Liver (tissue), 9 donors: ENCODE results near the gene AEN. TPM values are rescaled to one million over a fixed set of nuclear protein-coding genes. Genes with fewer than 3 reads are reported as not detected.

Source experiments
- DNase-seq: peaks from one replicate; pipeline ENCODE4 v3.0.0-alpha.2; 2017; ENCODE audit warnings: low spot score
- H3K27ac ChIP-seq, 2 donors: one replicate each; pipeline ENCODE4 v1.7.0; 2013; ENCODE audit warnings: inconsistent platforms in 2 of 2, low read length in 2 of 2, control low read depth in 1 of 2, low read depth in 1 of 2, mild to moderate bottlenecking in 1 of 2
- H3K27me3 ChIP-seq, 4 donors: one replicate each; pipeline versions ENCODE4 v1.6.1 to v1.7.0; 2013; ENCODE audit warnings: low read length in 3 of 4, inconsistent platforms in 1 of 4, mild to moderate bottlenecking in 1 of 4, moderate library complexity in 1 of 4; ENCODE audit not compliant: control insufficient read depth in 4 of 4, insufficient read depth in 4 of 4
- H3K36me3 ChIP-seq, 4 donors: one replicate each; pipeline versions ENCODE4 v1.6.1 to v1.7.0; 2013; ENCODE audit warnings: low read length in 3 of 4, mild to moderate bottlenecking in 3 of 4, low read depth in 1 of 4, moderate library complexity in 1 of 4; ENCODE audit not compliant: control insufficient read depth in 4 of 4, insufficient read depth in 3 of 4
- H3K4me1 ChIP-seq, 4 donors: one replicate each; pipeline versions ENCODE4 v1.6.1 to v1.7.0; 2013; ENCODE audit warnings: low read length in 3 of 4, mild to moderate bottlenecking in 3 of 4, moderate library complexity in 1 of 4; ENCODE audit not compliant: control insufficient read depth in 4 of 4, insufficient read depth in 4 of 4
- H3K4me3 ChIP-seq, 3 donors: one replicate each; pipeline versions ENCODE4 v1.6.1 to v1.7.0; 2013; ENCODE audit warnings: low read length in 3 of 3, control low read depth in 1 of 3, low read depth in 1 of 3, mild to moderate bottlenecking in 1 of 3
- H3K9ac ChIP-seq, 2 donors: one replicate each; pipeline ENCODE4 v1.7.0; 2013; ENCODE audit warnings: low read length in 2 of 2, mild to moderate bottlenecking in 2 of 2, moderate library complexity in 2 of 2, control low read depth in 1 of 2, low read depth in 1 of 2
- H3K9me3 ChIP-seq, 4 donors: one replicate each; pipeline versions ENCODE4 v1.6.1 to v1.7.0; 2013; ENCODE audit warnings: low read length in 3 of 4; ENCODE audit not compliant: control insufficient read depth in 4 of 4
- ATF3 ChIP-seq: IDR thresholded peaks from 2 replicates; pipeline ENCODE4 v1.6.1; 2016; ENCODE audit warnings: antibody characterized with exemption
- CTCF ChIP-seq: fragments of 150-350 bp; IDR thresholded peaks from 2 replicates; pipeline ENCODE4 v1.5.1; 2017; ENCODE audit warnings: improper control_type of control experiment, low read depth, low read length; ENCODE audit not compliant: missing input control
- EGR1 ChIP-seq, 2 donors: IDR thresholded peaks; 2 replicates each; pipeline ENCODE4 v1.6.1; 2016 to 2018; ENCODE audit warnings: antibody characterized with exemption in 2 of 2, low read depth in 2 of 2
- FOXA1 ChIP-seq: IDR thresholded peaks from 2 replicates; pipeline ENCODE4 v1.6.1; 2016; ENCODE audit warnings: antibody characterized with exemption
- FOXA2 ChIP-seq: IDR thresholded peaks from 2 replicates; pipeline ENCODE4 v1.6.1; 2016; ENCODE audit warnings: antibody characterized with exemption
- GABPA ChIP-seq, 2 donors: IDR thresholded peaks in 1 of 2; conservative IDR thresholded peaks in 1 of 2; 2 replicates each; pipeline ENCODE4 v1.6.1; 2016; ENCODE audit warnings: antibody characterized with exemption in 2 of 2, mild to moderate bottlenecking in 1 of 2, moderate library complexity in 1 of 2
- HNF4A ChIP-seq, 2 donors: conservative IDR thresholded peaks; 2 replicates each; pipeline ENCODE4 v1.6.1; 2016; ENCODE audit warnings: antibody characterized with exemption in 2 of 2, mild to moderate bottlenecking in 2 of 2
- HNF4G ChIP-seq: IDR thresholded peaks from 2 replicates; pipeline ENCODE4 v1.6.1; 2016; ENCODE audit warnings: antibody characterized with exemption
- JUND ChIP-seq, 2 donors: IDR thresholded peaks; 2 replicates each; pipeline ENCODE4 v1.6.1; 2016; ENCODE audit warnings: antibody characterized with exemption in 2 of 2
- NR2F2 ChIP-seq: IDR thresholded peaks from 2 replicates; pipeline ENCODE4 v1.6.1; 2016; ENCODE audit warnings: antibody characterized with exemption
- RAD21 ChIP-seq, 2 donors: IDR thresholded peaks; 2 replicates each; pipeline ENCODE4 v1.6.1; 2016; ENCODE audit warnings: antibody characterized with exemption in 2 of 2, mild to moderate bottlenecking in 2 of 2
- REST ChIP-seq: IDR thresholded peaks from 2 replicates; pipeline ENCODE4 v1.6.1; 2016; ENCODE audit warnings: antibody characterized with exemption, mild to moderate bottlenecking
- RXRA ChIP-seq, 2 donors: IDR thresholded peaks; 2 replicates each; pipeline ENCODE4 v1.6.1; 2017 to 2018; ENCODE audit warnings: antibody characterized with exemption in 2 of 2, mild to moderate bottlenecking in 1 of 2
- SP1 ChIP-seq: IDR thresholded peaks from 2 replicates; pipeline ENCODE4 v1.6.1; 2018; ENCODE audit warnings: antibody characterized with exemption, mild to moderate bottlenecking
- TAF1 ChIP-seq: conservative IDR thresholded peaks from 2 replicates; pipeline ENCODE4 v1.6.1; 2016; ENCODE audit warnings: antibody characterized with exemption, mild to moderate bottlenecking
- YY1 ChIP-seq: IDR thresholded peaks from 2 replicates; pipeline ENCODE4 v1.6.1; 2016; ENCODE audit warnings: antibody characterized with exemption, mild to moderate bottlenecking
- ZBTB33 ChIP-seq: IDR thresholded peaks from 2 replicates; pipeline ENCODE4 v1.6.1; 2016; ENCODE audit warnings: antibody characterized with exemption
- WGBS: extraction: QIAGEN DNeasy Blood & Tissue Kit; methylation state at CpG from one replicate; pipeline ENCODE4 v1.1.7; 2013; 5-methylcytosine and 5-hydroxymethylcytosine counted together
- polyA plus RNA-seq, 2 donors: library from polyadenylated mRNA; stranded (reverse) in 1 of 2; unstranded in 1 of 2; fragments of 200-250 nt in 1 of 2; fragments of >200 nt in 1 of 2; fragmentation: Nextera tagmentation in 1 of 2; extraction: Ambion mirVana in 1 of 2; gene quantifications; one replicate each; pipeline versions ENCODE4 v1.2.1 to v1.2.3, GENCODE V29; 2013 to 2015
- total RNA-seq, 2 donors: library from RNA; depleted of rRNA; stranded (reverse); fragments of >200 nt; gene quantifications; one replicate each; pipeline ENCODE4 v1.2.3, GENCODE V29; 2014
- TF ChIP-seq, protein P1 (sequence below): IDR thresholded peaks from 2 replicates; pipeline ENCODE4 v1.6.1; 2016; ENCODE audit warnings: antibody characterized with exemption
- donor health status: healthy.
- donor health status: healthy.
- donor health status: healthy.
- donor health status: healthy.
- donor health status: healthy.

The AEN gene
- total and polyA plus RNA-seq, 4 donors = 2.8 to 19.2 (median 10.5) TPM

- DNase-seq = peak; percentile 27
- 94% methylated on average over 7 of the region's 7 CpGs for WGBS
- Histone ChIP-seq H3K4me1 (peaks cover 9 to 24% (median 20%) of the 10 kb centered on the region in 4 donors), H3K9me3 (no peaks in the 10 kb centered on the region), H3K4me3 (no peak overlapping the region), H3K36me3 (no peaks in the 10 kb centered on the region), H3K27me3 (no peaks in the 10 kb centered on the region), H3K9ac (no peak overlapping the region), H3K27ac (no peak overlapping the region)
- TF ChIP-seq GABPA (IDR thresholded peaks at IDR 0.05 in 1 of 2, conservative IDR thresholded peaks at IDR 0.05 in 1 of 2) (no peak), HNF4G (no peak), FOXA1 (no peak), NR2F2 (no peak), CTCF (no peak), REST (no peak), HNF4A (conservative IDR thresholded peaks at IDR 0.05) (no peak), RXRA (IDR thresholded peaks at IDR 0.05) (no peak), JUND (IDR thresholded peaks at IDR 0.05) (no peak), SP1 (no peak), FOXA2 (no peak), EGR1 (IDR thresholded peaks at IDR 0.05; ENCODE audit: low read depth in 2 of 2) (no peak), ATF3 (no peak), YY1 (no peak), ZBTB33 (no peak), RAD21 (IDR thresholded peaks at IDR 0.05) (no peak), TAF1 (no peak)
- TF ChIP-seq, protein P1, sequence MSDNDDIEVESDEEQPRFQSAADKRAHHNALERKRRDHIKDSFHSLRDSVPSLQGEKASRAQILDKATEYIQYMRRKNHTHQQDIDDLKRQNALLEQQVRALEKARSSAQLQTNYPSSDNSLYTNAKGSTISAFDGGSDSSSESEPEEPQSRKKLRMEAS = no peak
Observed at GRCh38 chr15:88651136-88651732, 30.1 kb downstream of the AEN start.
